HepG2 (cell line): ENCODE measurements around the gene NEDD8. TPM values are rescaled to one million over a fixed set of nuclear protein-coding genes. Genes with fewer than 3 reads are reported as not detected.

Experiments used
- BCL6 ChIP-seq: IDR thresholded peaks from 2 replicates; pipeline ENCODE4 v1.6.1; 2016; ENCODE audit warnings: missing genetic modification reagents, missing compliant biosample characterization
- NCOR1 ChIP-seq: fragments of 200-600 bp; sonication (generic); IDR thresholded peaks from 2 replicates; pipeline ENCODE4 v1.7.0; 2017; ENCODE audit warnings: antibody characterized with exemption, low read length, borderline replicate concordance
- RCOR2 ChIP-seq: IDR thresholded peaks from 2 replicates; pipeline ENCODE4 v1.6.1; 2016; ENCODE audit warnings: missing biosample characterization, missing genetic modification reagents
- ZEB1 ChIP-seq: IDR thresholded peaks from 2 replicates; pipeline ENCODE4 v1.6.1; 2012; ENCODE audit warnings: mild to moderate bottlenecking, low read depth, inconsistent platforms; ENCODE audit not compliant: insufficient replicate concordance
- ZNF30 ChIP-seq: sonication (generic); formaldehyde crosslinking; IDR thresholded peaks from 2 replicates; pipeline ENCODE4 v1.5.0; 2020; ENCODE audit warnings: mild to moderate bottlenecking, missing genetic modification reagents
- ZNF614 ChIP-seq: IDR thresholded peaks from 2 replicates; pipeline ENCODE4 v1.6.1; 2018; ENCODE audit warnings: missing biosample characterization, missing genetic modification reagents, inconsistent platforms, borderline replicate concordance
- polyA plus RNA-seq, 8 experiments: library from polyadenylated mRNA; depleted of rRNA in 3 of 8; stranded (reverse) in 7 of 8; unstranded in 1 of 8; fragments of >200 nt; fragmentation: Illumina TruSeq in 4 of 8; extraction: Trizol in 4 of 8; gene quantifications; 2 replicates each; pipeline versions ENCODE4 v1.2.1 to v1.2.3, GENCODE V29; 2011 to 2016; ENCODE audit warnings: low read depth in 4 of 8, missing spikeins in 1 of 8, mixed read lengths in 1 of 8; ENCODE audit not compliant: insufficient read depth in 1 of 8
- total RNA-seq, 5 experiments: library from RNA; depleted of rRNA; stranded (reverse); fragments of >200 nt; fragmentation: Illumina TruSeq; extraction: Trizol; gene quantifications; 2 replicates each; pipeline ENCODE4 v1.2.3, GENCODE V29; 2016; ENCODE audit warnings: low read depth in 1 of 5
- TF ChIP-seq, protein P1 (sequence below), 2 experiments: fragments of 450-650 bp in 1 of 2; sonication (generic) in 1 of 2; formaldehyde crosslinking in 1 of 2; IDR thresholded peaks; 2 replicates each; pipeline versions ENCODE4 v1.6.1 to v1.8.0; 2016 to 2022; ENCODE audit warnings: antibody characterized with exemption in 1 of 2, mild to moderate bottlenecking in 1 of 2, missing genetic modification reagents in 1 of 2
- TF ChIP-seq, protein P2 (sequence below): sonication (generic); formaldehyde crosslinking; IDR thresholded peaks from 2 replicates; pipeline ENCODE4 v1.4.0; 2020; ENCODE audit warnings: mild to moderate bottlenecking, missing genetic modification reagents

Gene NEDD8
- total and polyA plus RNA-seq, 2 of the 13 experiments (the other 11 are each of a cell fraction or from before 2014, with no cell fraction given) = 535 to 713 TPM

DNA sequence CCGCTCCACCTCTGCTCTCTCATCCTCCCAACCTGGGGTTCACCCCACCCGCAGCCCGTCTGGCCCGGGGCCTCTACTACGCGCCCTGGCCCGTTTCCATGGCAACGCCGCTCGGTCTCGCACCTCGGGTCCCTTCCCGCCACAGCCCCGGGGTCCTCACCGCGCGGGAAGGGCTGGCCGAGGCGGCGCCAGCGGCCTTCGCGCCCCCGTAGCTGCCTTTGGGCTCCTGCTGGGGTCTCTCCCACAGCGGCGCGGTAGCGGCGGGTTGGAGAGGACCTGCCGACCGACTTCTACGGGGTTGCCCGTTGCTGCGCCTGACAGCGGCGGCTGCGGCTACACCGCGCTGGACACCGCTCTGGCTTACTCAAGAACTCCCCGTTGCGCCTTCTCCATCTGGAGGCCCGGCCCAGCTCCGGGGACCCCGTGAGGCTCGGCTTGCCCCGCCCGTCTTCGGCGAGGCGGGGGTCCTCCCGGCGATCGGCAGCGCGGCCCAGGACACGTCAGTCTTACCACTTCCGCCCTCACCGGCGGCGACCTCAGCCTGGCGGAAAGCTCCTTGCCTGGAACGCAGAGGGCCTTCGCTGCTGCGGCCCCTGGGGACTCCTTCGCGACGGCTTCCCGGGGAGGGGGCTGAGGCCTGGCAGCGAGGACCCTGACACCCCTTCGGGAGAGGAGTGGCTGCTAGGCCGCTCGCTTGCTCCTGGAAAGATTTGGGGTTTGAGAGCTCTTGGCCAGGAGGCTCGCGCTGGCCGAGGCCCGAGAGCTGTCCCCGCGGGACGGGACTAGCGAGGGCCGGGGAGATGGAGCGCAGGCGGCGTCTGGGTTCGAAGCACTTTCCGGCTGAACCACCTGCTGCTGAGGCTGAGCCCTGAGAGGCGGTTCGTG lies 36.7 kb downstream of the NEDD8 start, which contains the start of gene TM9SF1 (continued):
- TF ChIP-seq, protein P1, sequence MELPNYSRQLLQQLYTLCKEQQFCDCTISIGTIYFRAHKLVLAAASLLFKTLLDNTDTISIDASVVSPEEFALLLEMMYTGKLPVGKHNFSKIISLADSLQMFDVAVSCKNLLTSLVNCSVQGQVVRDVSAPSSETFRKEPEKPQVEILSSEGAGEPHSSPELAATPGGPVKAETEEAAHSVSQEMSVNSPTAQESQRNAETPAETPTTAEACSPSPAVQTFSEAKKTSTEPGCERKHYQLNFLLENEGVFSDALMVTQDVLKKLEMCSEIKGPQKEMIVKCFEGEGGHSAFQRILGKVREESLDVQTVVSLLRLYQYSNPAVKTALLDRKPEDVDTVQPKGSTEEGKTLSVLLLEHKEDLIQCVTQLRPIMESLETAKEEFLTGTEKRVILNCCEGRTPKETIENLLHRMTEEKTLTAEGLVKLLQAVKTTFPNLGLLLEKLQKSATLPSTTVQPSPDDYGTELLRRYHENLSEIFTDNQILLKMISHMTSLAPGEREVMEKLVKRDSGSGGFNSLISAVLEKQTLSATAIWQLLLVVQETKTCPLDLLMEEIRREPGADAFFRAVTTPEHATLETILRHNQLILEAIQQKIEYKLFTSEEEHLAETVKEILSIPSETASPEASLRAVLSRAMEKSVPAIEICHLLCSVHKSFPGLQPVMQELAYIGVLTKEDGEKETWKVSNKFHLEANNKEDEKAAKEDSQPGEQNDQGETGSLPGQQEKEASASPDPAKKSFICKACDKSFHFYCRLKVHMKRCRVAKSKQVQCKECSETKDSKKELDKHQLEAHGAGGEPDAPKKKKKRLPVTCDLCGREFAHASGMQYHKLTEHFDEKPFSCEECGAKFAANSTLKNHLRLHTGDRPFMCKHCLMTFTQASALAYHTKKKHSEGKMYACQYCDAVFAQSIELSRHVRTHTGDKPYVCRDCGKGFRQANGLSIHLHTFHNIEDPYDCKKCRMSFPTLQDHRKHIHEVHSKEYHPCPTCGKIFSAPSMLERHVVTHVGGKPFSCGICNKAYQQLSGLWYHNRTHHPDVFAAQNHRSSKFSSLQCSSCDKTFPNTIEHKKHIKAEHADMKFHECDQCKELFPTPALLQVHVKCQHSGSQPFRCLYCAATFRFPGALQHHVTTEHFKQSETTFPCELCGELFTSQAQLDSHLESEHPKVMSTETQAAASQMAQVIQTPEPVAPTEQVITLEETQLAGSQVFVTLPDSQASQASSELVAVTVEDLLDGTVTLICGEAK (IDR thresholded peaks at IDR 0.05) = no peak; the same call in 1 of the 2 replicates
- TF ChIP-seq, protein P1 (CRISPR knock-in tag; IDR thresholded peaks at IDR 0.05) = peak; percentile 92
- TF ChIP-seq ZNF614 (CRISPR knock-in tag) (no peak; the same call in none of the 2 replicates), ZEB1 (no peak), NCOR1 (no peak; the same call in 1 of the 2 replicates), ZNF30 (CRISPR knock-in tag) (peak; percentile 96), RCOR2 (CRISPR knock-in tag) (peak; percentile 80; the same call in 1 of the 2 replicates), BCL6 (peak; percentile 80)
- TF ChIP-seq, protein P2, sequence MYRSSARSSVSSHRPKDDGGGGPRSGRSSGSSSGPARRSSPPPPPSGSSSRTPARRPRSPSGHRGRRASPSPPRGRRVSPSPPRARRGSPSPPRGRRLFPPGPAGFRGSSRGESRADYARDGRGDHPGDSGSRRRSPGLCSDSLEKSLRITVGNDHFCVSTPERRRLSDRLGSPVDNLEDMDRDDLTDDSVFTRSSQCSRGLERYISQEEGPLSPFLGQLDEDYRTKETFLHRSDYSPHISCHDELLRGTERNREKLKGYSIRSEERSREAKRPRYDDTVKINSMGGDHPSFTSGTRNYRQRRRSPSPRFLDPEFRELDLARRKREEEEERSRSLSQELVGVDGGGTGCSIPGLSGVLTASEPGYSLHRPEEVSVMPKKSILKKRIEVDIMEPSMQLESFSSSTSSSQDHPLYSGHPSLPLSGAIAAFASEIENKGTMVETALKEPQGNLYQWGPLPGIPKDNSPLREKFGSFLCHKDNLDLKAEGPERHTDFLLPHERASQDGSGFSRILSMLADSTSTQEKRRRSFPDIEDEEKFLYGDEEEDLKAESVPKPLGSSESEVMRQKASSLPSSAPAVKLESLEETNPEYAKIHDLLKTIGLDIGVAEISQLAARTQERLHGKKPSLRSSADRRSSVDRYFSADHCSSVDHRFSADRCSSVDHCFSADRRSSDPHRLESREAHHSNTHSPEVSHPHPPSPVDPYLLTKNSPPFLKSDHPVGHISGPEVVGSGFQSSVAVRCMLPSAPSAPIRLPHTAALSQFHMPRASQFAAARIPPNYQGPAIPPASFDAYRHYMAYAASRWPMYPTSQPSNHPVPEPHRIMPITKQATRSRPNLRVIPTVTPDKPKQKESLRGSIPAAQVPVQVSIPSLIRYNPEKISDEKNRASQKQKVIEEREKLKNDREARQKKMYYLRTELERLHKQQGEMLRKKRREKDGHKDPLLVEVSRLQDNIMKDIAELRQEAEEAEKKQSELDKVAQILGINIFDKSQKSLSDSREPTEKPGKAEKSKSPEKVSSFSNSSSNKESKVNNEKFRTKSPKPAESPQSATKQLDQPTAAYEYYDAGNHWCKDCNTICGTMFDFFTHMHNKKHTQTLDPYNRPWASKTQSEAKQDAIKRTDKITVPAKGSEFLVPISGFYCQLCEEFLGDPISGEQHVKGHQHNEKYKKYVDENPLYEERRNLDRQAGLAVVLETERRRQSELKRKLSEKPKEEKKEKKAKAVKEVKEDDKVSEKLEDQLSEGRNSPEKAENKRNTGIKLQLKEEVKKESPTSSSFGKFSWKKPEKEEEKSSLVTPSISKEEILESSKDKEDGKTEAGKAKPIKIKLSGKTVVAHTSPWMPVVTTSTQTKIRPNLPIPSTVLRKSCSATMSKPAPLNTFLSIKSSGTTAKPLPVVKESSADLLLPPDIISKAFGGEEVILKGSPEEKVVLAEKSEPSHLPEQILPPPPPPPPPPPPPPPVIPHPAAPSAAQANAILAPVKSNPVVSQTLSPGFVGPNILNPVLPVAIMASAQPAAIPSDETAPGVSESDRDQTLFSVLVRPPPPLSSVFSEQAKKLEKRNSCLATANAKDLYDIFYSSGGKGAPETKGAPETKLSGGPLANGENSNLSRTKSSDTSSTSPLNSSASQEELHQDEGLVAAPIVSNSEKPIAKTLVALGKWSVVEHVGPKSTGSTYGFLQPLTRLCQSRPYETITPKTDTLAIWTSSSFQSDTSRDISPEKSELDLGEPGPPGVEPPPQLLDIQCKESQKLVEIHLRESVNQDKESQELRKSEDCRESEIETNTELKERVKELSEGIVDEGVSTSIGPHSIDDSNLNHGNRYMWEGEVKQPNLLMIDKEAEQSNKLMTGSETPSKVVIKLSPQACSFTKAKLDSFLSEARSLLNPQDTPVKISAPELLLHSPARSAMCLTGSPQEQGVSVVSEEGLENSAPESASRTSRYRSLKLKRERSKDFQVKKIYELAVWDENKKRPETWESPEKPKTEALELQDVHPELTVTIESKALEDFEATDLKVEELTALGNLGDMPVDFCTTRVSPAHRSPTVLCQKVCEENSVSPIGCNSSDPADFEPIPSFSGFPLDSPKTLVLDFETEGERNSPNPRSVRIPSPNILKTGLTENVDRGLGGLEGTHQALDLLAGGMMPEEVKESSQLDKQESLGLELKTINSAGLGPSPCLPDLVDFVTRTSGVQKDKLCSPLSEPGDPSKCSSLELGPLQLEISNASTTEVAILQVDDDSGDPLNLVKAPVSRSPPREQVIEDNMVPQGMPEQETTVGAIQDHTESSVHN (CRISPR knock-in tag) = peak; percentile 98; the same call in 1 of the 2 replicates
